ENCODE results near the gene CAMTA1.

CAMTA1 gene

GRCh38 chr1:7576946-7577657 is 791.8 kb downstream of the CAMTA1 start:
- no peak overlapping the region for H3K4me3 ChIP-seq (ENCODE audit: low read length)
- no peak for DNase-seq (ENCODE audit: low read depth)
- TF ChIP-seq, protein P1, sequence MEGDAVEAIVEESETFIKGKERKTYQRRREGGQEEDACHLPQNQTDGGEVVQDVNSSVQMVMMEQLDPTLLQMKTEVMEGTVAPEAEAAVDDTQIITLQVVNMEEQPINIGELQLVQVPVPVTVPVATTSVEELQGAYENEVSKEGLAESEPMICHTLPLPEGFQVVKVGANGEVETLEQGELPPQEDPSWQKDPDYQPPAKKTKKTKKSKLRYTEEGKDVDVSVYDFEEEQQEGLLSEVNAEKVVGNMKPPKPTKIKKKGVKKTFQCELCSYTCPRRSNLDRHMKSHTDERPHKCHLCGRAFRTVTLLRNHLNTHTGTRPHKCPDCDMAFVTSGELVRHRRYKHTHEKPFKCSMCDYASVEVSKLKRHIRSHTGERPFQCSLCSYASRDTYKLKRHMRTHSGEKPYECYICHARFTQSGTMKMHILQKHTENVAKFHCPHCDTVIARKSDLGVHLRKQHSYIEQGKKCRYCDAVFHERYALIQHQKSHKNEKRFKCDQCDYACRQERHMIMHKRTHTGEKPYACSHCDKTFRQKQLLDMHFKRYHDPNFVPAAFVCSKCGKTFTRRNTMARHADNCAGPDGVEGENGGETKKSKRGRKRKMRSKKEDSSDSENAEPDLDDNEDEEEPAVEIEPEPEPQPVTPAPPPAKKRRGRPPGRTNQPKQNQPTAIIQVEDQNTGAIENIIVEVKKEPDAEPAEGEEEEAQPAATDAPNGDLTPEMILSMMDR (conservative IDR thresholded peaks at IDR 0.05; ENCODE audit: low read depth, low read length) = peak; percentile 61

DNA sequence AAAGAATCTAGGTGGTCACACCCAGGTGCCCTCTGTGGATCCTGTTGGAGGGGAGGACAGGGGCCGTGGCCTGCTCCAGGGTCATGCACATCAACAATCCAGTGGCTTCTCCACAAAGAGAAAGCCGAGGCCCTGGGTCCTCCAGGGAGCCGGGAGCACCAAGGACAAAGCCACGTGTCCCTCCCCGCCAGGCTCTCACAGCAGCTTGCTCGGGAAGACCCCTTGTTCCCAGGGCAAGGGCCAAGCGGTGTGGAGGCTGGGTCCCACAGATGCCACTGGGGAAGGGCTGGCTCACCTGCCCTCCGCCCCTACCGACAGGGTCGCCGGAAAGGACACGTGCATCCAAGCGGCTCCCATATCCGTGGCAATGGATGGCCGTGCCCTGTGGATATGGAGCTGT is 793.0 kb downstream of the CAMTA1 start:
- TF ChIP-seq, protein P1 (conservative IDR thresholded peaks at IDR 0.05; ENCODE audit: low read depth, low read length) = no peak
- no peak overlapping the region for H3K4me3 ChIP-seq (ENCODE audit: low read length)
- no peak for DNase-seq (ENCODE audit: low read depth)

GRCh38 chr1:7579016-7579415 is 793.8 kb downstream of the CAMTA1 start:
- H3K4me3 ChIP-seq (ENCODE audit: low read length) = no peak overlapping the region
- TF ChIP-seq, protein P1 (conservative IDR thresholded peaks at IDR 0.05; ENCODE audit: low read depth, low read length) = no peak

GRCh38 chr1:7579831-7580804 is 794.9 kb downstream of the CAMTA1 start:
- no peak overlapping the region for H3K4me3 ChIP-seq (ENCODE audit: low read length)
- DNase-seq (ENCODE audit: low read depth) = no peak
- TF ChIP-seq, protein P1 (conservative IDR thresholded peaks at IDR 0.05; ENCODE audit: low read depth, low read length) = no peak

More at GRCh38 chr1:7579016-7579415, 793.8 kb downstream of the CAMTA1 start:
- DNase-seq (ENCODE audit: low read depth) = no peak

GRCh38 chr1:7580923-7581753 is 795.9 kb downstream of the CAMTA1 start:
- no peak for DNase-seq (ENCODE audit: low read depth)
- no peak overlapping the region for H3K4me3 ChIP-seq (ENCODE audit: low read length)
- TF ChIP-seq, protein P1 (conservative IDR thresholded peaks at IDR 0.05; ENCODE audit: low read depth, low read length) = no peak

- H3K4me3 ChIP-seq (ENCODE audit: low read length) = no peak overlapping the region
- TF ChIP-seq, protein P1 (conservative IDR thresholded peaks at IDR 0.05; ENCODE audit: low read depth, low read length) = no peak
- no peak for DNase-seq (ENCODE audit: low read depth)
Observed at GRCh38 chr1:7581754-7582459, 796.7 kb downstream of the CAMTA1 start.

All from retinal pigment epithelial cell (primary cell).